K562 (cell line): ENCODE results near the gene CACNG6.

ENCODE experiments used
- EZH2 ChIP-seq: IDR thresholded peaks from 2 replicates; pipeline ENCODE4 v1.6.1; 2012; ENCODE audit warnings: low read depth, mild to moderate bottlenecking, inconsistent platforms, low read length, borderline replicate concordance
- GTF2F1 ChIP-seq: IDR thresholded peaks from 2 replicates; pipeline ENCODE4 v1.6.1; 2011; ENCODE audit warnings: low read depth, low read length, improper control_type of control experiment
- POLR2A ChIP-seq: fragments of 450-650 bp; conservative IDR thresholded peaks from 2 replicates; pipeline ENCODE4 v1.6.1; 2016
- POLR2AphosphoS5 ChIP-seq: IDR thresholded peaks from 2 replicates; pipeline ENCODE4 v1.6.1; 2011; ENCODE audit warnings: mild to moderate bottlenecking, low read depth, low read length, moderate library complexity; ENCODE audit not compliant: control insufficient read depth, insufficient read depth
- SMAD3 ChIP-seq: fragments of 450-650 bp; formaldehyde crosslinking; conservative IDR thresholded peaks from 2 replicates; pipeline ENCODE4 v1.4.0; 2020; ENCODE audit warnings: mild to moderate bottlenecking
- TAF1 ChIP-seq: IDR thresholded peaks from 2 replicates; pipeline ENCODE4 v1.6.1; 2011; ENCODE audit warnings: mild to moderate bottlenecking, low read length, moderate library complexity; ENCODE audit not compliant: insufficient read depth, control insufficient read depth, severe bottlenecking; ENCODE audit errors: extremely low read depth
- TF ChIP-seq, protein P1 (sequence below), 3 experiments: IDR thresholded peaks in 2 of 3; conservative IDR thresholded peaks in 1 of 3; 2 replicates each; pipeline ENCODE4 v1.5.1; 2011 to 2012; ENCODE audit warnings: low read length in 3 of 3, mild to moderate bottlenecking in 3 of 3, control low read depth in 2 of 3, improper control_type of control experiment in 1 of 3, inconsistent platforms in 1 of 3, low read depth in 1 of 3, mixed read lengths in 1 of 3, moderate library complexity in 1 of 3; ENCODE audit not compliant: insufficient read depth in 2 of 3
- TF ChIP-seq, protein P2 (sequence below): sonication (generic); formaldehyde crosslinking; IDR thresholded peaks from 2 replicates; pipeline ENCODE4 v1.8.1; 2023; ENCODE audit warnings: mild to moderate bottlenecking, missing genetic modification reagents
- TF ChIP-seq, protein P3 (sequence below): sonication (generic); formaldehyde crosslinking; IDR thresholded peaks from 2 replicates; pipeline ENCODE4 v1.8.1; 2022; ENCODE audit warnings: missing genetic modification reagents

DNA sequence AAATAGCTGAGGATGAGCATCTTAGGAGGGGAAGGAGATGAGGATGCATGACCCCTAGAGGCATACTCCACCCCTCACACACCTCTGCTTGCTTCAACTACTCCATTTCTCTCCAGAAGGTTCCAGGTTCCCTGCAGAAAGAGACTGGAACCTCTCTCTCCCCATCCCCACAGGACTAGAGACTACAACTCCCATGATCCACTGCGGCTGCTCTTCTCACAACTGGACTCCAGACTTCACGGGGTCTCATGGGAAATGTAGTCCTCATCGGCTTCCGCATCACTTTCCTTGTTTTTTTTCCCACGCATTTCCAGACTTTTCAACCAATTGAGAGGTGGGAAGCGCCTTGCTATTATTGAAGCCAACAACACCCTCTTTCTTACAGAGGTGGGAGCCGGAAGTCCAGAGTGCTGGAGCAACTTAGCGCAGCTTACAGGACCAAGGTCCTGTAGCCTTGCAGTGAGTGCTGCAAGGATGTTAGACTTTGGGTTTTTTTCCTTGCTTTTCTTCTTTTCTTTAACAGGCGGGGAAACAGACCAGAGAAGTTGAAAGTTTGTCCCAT, 13.9 kb upstream of the CACNG6 start:
- TF ChIP-seq TAF1 = no peak
- TF ChIP-seq EZH2 = no peak
- TF ChIP-seq, protein P1, sequence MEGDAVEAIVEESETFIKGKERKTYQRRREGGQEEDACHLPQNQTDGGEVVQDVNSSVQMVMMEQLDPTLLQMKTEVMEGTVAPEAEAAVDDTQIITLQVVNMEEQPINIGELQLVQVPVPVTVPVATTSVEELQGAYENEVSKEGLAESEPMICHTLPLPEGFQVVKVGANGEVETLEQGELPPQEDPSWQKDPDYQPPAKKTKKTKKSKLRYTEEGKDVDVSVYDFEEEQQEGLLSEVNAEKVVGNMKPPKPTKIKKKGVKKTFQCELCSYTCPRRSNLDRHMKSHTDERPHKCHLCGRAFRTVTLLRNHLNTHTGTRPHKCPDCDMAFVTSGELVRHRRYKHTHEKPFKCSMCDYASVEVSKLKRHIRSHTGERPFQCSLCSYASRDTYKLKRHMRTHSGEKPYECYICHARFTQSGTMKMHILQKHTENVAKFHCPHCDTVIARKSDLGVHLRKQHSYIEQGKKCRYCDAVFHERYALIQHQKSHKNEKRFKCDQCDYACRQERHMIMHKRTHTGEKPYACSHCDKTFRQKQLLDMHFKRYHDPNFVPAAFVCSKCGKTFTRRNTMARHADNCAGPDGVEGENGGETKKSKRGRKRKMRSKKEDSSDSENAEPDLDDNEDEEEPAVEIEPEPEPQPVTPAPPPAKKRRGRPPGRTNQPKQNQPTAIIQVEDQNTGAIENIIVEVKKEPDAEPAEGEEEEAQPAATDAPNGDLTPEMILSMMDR (IDR thresholded peaks at IDR 0.05 in 2 of 3, conservative IDR thresholded peaks at IDR 0.05 in 1 of 3; ENCODE audit: insufficient read depth in 2 of 3, low read depth in 1 of 3, low read length in 3 of 3) = no peak
- no peak for TF ChIP-seq SMAD3
- TF ChIP-seq, protein P2, sequence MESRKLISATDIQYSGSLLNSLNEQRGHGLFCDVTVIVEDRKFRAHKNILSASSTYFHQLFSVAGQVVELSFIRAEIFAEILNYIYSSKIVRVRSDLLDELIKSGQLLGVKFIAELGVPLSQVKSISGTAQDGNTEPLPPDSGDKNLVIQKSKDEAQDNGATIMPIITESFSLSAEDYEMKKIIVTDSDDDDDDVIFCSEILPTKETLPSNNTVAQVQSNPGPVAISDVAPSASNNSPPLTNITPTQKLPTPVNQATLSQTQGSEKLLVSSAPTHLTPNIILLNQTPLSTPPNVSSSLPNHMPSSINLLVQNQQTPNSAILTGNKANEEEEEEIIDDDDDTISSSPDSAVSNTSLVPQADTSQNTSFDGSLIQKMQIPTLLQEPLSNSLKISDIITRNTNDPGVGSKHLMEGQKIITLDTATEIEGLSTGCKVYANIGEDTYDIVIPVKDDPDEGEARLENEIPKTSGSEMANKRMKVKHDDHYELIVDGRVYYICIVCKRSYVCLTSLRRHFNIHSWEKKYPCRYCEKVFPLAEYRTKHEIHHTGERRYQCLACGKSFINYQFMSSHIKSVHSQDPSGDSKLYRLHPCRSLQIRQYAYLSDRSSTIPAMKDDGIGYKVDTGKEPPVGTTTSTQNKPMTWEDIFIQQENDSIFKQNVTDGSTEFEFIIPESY (CRISPR knock-in tag) = no peak
- TF ChIP-seq POLR2AphosphoS5 = no peak
- no peak for TF ChIP-seq GTF2F1
- TF ChIP-seq, protein P3, sequence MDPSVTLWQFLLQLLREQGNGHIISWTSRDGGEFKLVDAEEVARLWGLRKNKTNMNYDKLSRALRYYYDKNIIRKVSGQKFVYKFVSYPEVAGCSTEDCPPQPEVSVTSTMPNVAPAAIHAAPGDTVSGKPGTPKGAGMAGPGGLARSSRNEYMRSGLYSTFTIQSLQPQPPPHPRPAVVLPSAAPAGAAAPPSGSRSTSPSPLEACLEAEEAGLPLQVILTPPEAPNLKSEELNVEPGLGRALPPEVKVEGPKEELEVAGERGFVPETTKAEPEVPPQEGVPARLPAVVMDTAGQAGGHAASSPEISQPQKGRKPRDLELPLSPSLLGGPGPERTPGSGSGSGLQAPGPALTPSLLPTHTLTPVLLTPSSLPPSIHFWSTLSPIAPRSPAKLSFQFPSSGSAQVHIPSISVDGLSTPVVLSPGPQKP (CRISPR knock-in tag) = no peak
- TF ChIP-seq POLR2A = no peak
